Measurements from ENCODE around the gene ZFTA.

Gene ZFTA

DNA sequence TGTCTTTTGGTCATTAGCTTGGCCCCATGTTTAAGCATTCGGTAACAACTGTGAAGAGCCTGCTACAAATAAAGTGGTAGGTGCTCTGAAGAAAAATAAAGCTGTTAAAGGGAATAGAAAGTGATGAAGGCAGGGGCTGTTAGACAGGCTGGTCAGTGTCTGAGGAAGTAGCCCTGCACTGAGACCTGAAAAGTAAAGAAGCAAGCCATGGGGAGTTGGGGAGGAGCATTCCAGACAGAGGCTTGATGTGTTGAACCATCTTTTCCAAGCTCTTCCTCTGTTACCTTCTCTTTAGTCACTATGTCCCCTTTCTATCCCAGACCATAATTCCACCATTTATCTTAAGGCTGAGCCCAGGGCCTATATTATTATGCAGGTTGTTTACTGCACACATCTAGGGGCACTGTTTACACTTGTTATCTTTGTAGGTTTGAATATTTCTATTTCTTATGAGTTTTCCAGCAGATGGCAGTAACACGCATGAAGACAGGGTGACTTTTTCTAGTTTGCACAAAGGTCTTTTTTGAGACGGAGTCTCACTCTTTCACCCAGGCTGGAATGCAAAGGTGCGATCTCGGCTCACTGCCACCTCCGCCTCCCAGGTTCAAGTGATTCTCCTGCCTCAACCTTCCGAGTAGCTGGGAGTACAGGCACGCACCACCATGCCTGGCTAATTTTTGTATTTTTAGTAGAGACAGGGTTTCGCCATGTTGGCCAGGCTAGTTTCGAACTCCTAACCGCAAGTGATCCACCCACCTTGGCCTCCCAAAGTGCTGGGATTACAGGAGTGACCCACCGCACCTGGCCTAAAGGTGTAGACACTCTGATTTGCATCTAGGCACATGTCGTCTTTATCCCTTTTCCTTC, 23.0 kb downstream of the ZFTA start:
- peak in 1 of 2 experiments; percentile 21 for DNase-seq

DNA sequence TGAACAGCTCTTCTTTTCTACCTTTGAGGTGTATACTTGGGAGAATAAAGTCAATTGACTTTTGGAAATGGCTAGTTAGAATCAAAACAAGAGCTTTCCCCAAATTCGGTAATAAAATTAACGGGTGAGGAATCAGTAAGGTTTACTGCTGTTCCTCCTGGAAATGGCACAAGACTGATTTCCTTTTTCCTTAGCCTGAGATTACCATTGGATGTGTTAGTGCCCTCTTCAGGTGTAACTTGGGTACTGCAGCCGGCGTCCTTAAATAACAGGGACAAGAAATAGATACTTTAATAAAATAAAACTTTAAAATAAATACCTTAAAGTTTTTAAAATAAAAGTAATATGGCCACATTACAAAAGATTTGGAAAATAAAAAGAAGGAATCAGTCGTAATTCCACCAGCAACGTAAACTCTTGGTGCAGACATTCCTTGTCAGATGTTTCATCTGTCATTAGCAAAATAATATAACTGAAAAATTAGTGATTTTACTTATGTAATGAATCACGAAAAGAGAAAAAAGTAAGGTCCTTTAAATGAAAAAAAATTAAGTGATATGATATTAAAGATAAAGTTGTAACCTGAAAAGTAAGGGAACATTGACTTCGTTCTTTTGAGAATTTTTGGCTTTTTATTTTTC, 29.7 kb downstream of the ZFTA start:
- DNase-seq = peak; percentile 49 to 81

DNA sequence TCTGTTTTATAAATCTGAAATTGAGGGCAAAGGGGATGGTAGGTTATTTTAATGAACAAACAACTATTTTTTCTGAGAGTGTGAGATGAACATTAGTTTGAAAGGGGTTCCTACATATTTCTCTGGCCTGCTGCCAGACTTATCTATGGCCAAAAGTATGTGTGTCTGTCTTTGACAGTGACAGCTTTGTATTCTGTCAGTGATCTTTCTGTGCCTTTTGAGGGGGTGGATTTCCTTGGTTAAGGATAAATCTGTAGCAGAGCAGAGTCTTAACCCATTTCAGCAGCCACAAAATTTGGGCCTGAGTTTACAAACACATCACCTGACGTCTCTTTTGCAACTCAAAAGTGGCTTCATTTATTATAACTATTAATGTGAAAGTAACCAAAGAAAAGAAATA, 30.9 kb downstream of the ZFTA start:
- no peak for DNase-seq

DNA sequence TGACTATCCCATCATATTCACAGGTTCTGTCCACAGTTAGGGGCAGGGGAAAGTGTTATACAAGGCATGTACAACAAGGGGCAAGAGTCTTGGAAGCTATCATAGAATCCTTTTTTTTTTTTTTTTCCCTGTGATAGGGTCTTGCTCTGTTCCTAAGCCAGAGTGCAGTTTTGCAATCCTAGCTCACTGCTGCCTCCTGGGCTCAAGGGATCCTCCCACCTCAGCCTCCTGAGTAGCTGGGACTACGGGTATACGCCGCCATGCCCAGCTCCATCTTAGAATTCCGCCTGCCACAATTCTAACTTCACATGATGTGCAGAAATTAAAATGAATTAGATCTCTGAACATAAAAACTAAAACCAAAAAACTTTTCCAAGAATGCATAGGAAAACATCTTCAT, 31.7 kb downstream of the ZFTA start:
- DNase-seq = no peak

DNA sequence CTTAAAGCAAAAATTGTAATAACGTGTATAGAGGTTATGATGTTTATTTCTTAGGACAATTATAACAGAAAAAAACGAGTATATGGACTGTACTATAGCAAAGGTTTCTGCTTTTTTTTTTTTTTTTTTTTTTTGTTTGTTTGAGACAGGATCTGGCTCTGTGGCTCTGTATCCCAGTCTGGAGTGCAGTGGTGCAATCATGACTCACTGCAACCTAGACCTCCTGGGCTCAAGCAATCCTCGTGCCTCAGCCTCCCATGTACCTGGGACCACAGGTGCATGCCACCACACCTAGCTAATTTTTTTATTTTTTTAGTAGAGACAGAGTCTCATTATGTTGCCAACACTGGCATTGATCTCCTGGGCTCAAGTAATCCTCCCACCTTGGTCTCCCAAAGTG, 39.2 kb downstream of the ZFTA start:
- DNase-seq = no peak

DNA sequence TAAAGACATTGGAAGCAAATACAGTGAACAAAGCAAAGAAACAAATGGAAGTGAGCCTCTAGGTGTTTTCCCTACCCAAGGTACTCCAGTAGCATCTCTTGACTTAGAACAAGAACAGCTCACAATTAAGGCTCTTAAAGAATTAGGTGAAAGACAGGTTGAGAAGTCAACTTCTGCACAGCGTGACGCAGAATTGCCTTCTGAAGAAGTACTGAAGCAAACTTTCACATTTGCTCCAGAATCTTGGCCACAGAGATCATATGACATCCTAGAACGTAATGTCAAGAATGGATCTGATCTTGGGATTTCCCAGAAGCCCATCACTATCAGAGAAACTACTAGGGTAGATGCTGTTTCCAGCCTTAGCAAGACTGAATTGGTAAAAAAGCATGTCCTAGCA, 48.0 kb downstream of the ZFTA start:
- DNase-seq = no peak

DNA sequence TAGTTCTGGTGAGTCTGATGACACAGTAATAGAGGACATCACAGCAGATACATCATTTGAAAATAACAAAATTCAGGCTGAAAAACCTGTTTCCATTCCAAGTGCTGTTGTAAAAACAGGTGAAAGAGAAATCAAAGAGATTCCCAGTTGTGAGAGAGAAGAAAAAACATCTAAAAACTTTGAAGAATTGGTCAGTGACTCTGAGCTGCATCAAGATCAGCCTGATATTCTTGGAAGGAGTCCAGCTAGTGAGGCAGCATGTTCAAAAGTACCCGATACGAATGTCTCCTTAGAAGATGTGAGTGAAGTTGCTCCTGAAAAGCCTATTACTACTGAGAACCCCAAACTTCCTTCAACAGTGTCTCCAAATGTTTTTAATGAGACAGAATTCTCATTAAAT, 48.6 kb downstream of the ZFTA start:
- DNase-seq = no peak

DNA sequence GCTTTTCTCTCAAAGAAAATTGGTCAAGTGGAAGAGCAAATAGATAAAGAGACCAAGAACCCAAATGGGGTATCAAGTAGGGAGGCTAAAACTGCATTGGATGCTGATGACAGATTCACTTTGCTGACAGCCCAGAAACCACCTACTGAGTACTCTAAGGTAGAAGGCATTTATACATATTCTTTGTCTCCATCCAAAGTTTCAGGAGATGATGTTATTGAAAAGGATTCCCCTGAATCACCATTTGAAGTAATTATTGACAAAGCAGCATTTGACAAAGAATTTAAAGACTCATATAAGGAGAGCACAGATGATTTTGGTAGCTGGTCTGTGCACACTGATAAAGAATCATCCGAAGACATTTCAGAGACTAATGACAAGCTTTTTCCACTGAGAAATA, 49.6 kb downstream of the ZFTA start:
- no peak for DNase-seq
